Dermis lymphatic vessel endothelial cell (primary cell): ENCODE measurements around the gene TPST1. TPM values are rescaled to one million over a fixed set of nuclear protein-coding genes. Genes with fewer than 3 reads are reported as not detected.

ENCODE experiments used
- total RNA-seq: library from RNA; depleted of rRNA; stranded (reverse); fragments of >200 nt; gene quantifications from 2 replicates; pipeline ENCODE4 v1.2.1, GENCODE V29; 2014

Gene TPST1
- 25.6 and 29.3 TPM in 2 replicates for total RNA-seq

GRCh38 chr7:66204822-66205740 lies at the start of gene TPST1:
TPST1 (plus strand) TSS chr7:66205334; CDS start chr7:66240426, 35,092 bp downstream.

Other genes with a start within 250 kb of the TPST1 start
- 67.0 and 84.6 TPM in 2 replicates for gene GUSB, start 223.1 kb upstream of the TPST1 start, total RNA-seq
- 47.2 and 50.9 TPM in 2 replicates for gene ASL, start 129.5 kb upstream of the TPST1 start, total RNA-seq
- 32.4 and 35.2 TPM in 2 replicates for gene CRCP, start 90.5 kb upstream of the TPST1 start, total RNA-seq